H1 (cell line): Measurements from ENCODE around the gene SHROOM2. TPM values are rescaled to one million over a fixed set of nuclear protein-coding genes. Genes with fewer than 3 reads are reported as not detected.

ENCODE experiments used
- CTCF ChIA-PET: fragments of 300-600 bp; sonication (Branson Sonifier 250); formaldehyde crosslinking; loops from one replicate; lab custom pipeline; 2021; ENCODE audit not compliant: partially characterized antibody; lab: Charles Lee
- POLR2A ChIA-PET: fragments of 300-600 bp; sonication (Branson Sonifier 250); formaldehyde crosslinking; loops from one replicate; lab custom pipeline; 2021; ENCODE audit warnings: inconsistent platforms; ENCODE audit not compliant: partially characterized antibody; lab: Charles Lee
- DNase-seq, 2 experiments: peaks; one replicate each; pipeline versions ENCODE4 v3.0.0 to v3.0.0-alpha.2; 2010 to 2022; ENCODE audit warnings: low spot score in 2 of 2, low read depth in 1 of 2, mixed read lengths in 1 of 2
- FAIRE-seq: peaks from 2 replicates; lab custom pipeline; 2011; peaks lifted over from hg19 to GRCh38; lab: Jason Lieb, UNC
- H2AFZ ChIP-seq: 2 replicates; pipeline ENCODE4 v1.8.1; 2012; ENCODE audit warnings: low read length, inconsistent platforms
- H2AK5ac ChIP-seq: 2 replicates; pipeline ENCODE4 v1.6.1; 2013; ENCODE audit warnings: low read depth, low read length
- H2BK120ac ChIP-seq: replicated peaks from 2 replicates; pipeline ENCODE3; 2013; ENCODE audit warnings: low read depth, low read length, inconsistent platforms
- H2BK12ac ChIP-seq: 2 replicates; pipeline ENCODE4 v1.6.1; 2013; ENCODE audit warnings: low read depth, low read length
- H2BK15ac ChIP-seq: 2 replicates; pipeline ENCODE4 v1.6.1; 2013; ENCODE audit warnings: low read length
- H2BK20ac ChIP-seq: 2 replicates; pipeline ENCODE4 v1.6.1; 2013; ENCODE audit warnings: low read length
- H2BK5ac ChIP-seq: 2 replicates; pipeline ENCODE4 v1.6.1; 2013; ENCODE audit warnings: low read depth, low read length
- H3K14ac ChIP-seq: 2 replicates; pipeline ENCODE4 v1.6.1; 2013; ENCODE audit warnings: inconsistent platforms; ENCODE audit not compliant: insufficient read length
- H3K18ac ChIP-seq: 2 replicates; pipeline ENCODE4 v1.6.1; 2013; ENCODE audit warnings: low read length; ENCODE audit errors: extremely low read depth
- H3K23ac ChIP-seq: 2 replicates; pipeline ENCODE4 v1.6.1; 2013; ENCODE audit warnings: inconsistent platforms; ENCODE audit not compliant: insufficient read length
- H3K23me2 ChIP-seq: 2 replicates; pipeline ENCODE4 v1.6.1; 2013; ENCODE audit warnings: low read depth, low read length
- H3K27ac ChIP-seq: 2 replicates; pipeline ENCODE4 v1.6.1; 2011; ENCODE audit warnings: low read depth, low read length, inconsistent platforms
- H3K27me3 ChIP-seq, 4 experiments: replicated peaks in 1 of 4; 1 replicate in 1 of 4; 2 replicates in 3 of 4; pipeline versions ENCODE4 v1.6.1 to v1.8.1; 2011 to 2013; ENCODE audit warnings: low read length in 3 of 4, mild to moderate bottlenecking in 3 of 4, inconsistent platforms in 2 of 4, mixed read lengths in 2 of 4, moderate library complexity in 1 of 4; ENCODE audit not compliant: control insufficient read depth in 3 of 4, insufficient read depth in 3 of 4; ENCODE audit errors: extremely low read depth in 1 of 4
- H3K36me3 ChIP-seq, 4 experiments: 2 replicates each; pipeline versions ENCODE4 v1.6.1 to v1.8.1; 2011 to 2013; ENCODE audit warnings: mild to moderate bottlenecking in 4 of 4, low read length in 3 of 4, moderate library complexity in 2 of 4, control low read depth in 1 of 4, inconsistent platforms in 1 of 4; ENCODE audit not compliant: insufficient read depth in 4 of 4, control insufficient read depth in 2 of 4
- H3K4ac ChIP-seq: replicated peaks from 2 replicates; pipeline ENCODE3; 2013; ENCODE audit warnings: low read length, low read depth, mixed read lengths, inconsistent platforms; ENCODE audit not compliant: insufficient read length
- H3K4me1 ChIP-seq, 4 experiments: replicated peaks in 1 of 4; 1 replicate in 1 of 4; 2 replicates in 3 of 4; pipeline versions ENCODE4 v1.6.1 to v1.8.1; 2011 to 2013; ENCODE audit warnings: low read length in 3 of 4, inconsistent platforms in 2 of 4, mixed read lengths in 1 of 4; ENCODE audit not compliant: insufficient read depth in 4 of 4, control insufficient read depth in 3 of 4
- H3K4me2 ChIP-seq, 2 experiments: 2 replicates each; pipeline versions ENCODE4 v1.6.1 to v1.8.1; 2011 to 2013; ENCODE audit warnings: low read depth in 2 of 2, low read length in 2 of 2, control low read depth in 1 of 2, inconsistent platforms in 1 of 2, mild to moderate bottlenecking in 1 of 2; ENCODE audit not compliant: insufficient read depth in 1 of 2
- H3K4me3 ChIP-seq, 4 experiments: fragments of 200-600, 300-600 bp in 1 of 4; sonication (generic), shearing (Covaris generic), sonication (Bioruptor Twin) in 1 of 4; 2 replicates each; pipeline versions ENCODE4 v1.5.1 to v1.8.1; 2011 to 2016; ENCODE audit warnings: low read length in 4 of 4, low read depth in 3 of 4, control low read depth in 2 of 4, inconsistent platforms in 2 of 4, mild to moderate bottlenecking in 2 of 4, mixed read lengths in 1 of 4, moderate library complexity in 1 of 4; ENCODE audit not compliant: insufficient read depth in 2 of 4; ENCODE audit errors: extremely low read depth in 1 of 4
- H3K56ac ChIP-seq: replicated peaks from 2 replicates; pipeline ENCODE3; 2013; ENCODE audit warnings: low read depth, mild to moderate bottlenecking, mixed read lengths, low read length, inconsistent platforms; ENCODE audit not compliant: insufficient read length
- H3K79me1 ChIP-seq: 2 replicates; pipeline ENCODE4 v1.6.1; 2013; ENCODE audit warnings: low read depth, low read length, control low read depth
- H3K79me2 ChIP-seq, 2 experiments: 2 replicates each; pipeline versions ENCODE4 v1.6.1 to v1.8.1; 2012 to 2013; ENCODE audit warnings: low read length in 2 of 2, mild to moderate bottlenecking in 2 of 2, inconsistent platforms in 1 of 2; ENCODE audit not compliant: insufficient read depth in 2 of 2, control insufficient read depth in 1 of 2
- H3K9ac ChIP-seq, 4 experiments: replicated peaks in 1 of 4; 1 replicate in 1 of 4; 2 replicates in 3 of 4; pipeline versions ENCODE4 v1.6.1 to v1.8.1; 2011 to 2013; ENCODE audit warnings: low read depth in 3 of 4, low read length in 3 of 4, control low read depth in 2 of 4, mild to moderate bottlenecking in 2 of 4, moderate library complexity in 2 of 4, inconsistent platforms in 1 of 4; ENCODE audit errors: extremely low read depth in 1 of 4
- H3K9me3 ChIP-seq, 2 experiments: 2 replicates each; pipeline versions ENCODE4 v1.6.1 to v1.8.1; 2012 to 2013; ENCODE audit warnings: mild to moderate bottlenecking in 2 of 2, moderate library complexity in 2 of 2, control low read depth in 1 of 2, inconsistent platforms in 1 of 2, low read depth in 1 of 2, low read length in 1 of 2, mixed read lengths in 1 of 2; ENCODE audit not compliant: insufficient read depth in 2 of 2
- H4K20me1 ChIP-seq, 2 experiments: replicated peaks in 1 of 2; 2 replicates each; pipeline versions ENCODE3 to v1.8.1; 2011 to 2013; ENCODE audit warnings: inconsistent platforms in 2 of 2, low read length in 2 of 2, mild to moderate bottlenecking in 1 of 2; ENCODE audit not compliant: insufficient read depth in 2 of 2, control insufficient read depth in 1 of 2
- H4K5ac ChIP-seq: 2 replicates; pipeline ENCODE4 v1.6.1; 2013; ENCODE audit warnings: low read length, low read depth, mixed read lengths, inconsistent platforms; ENCODE audit not compliant: insufficient read length
- H4K8ac ChIP-seq: 2 replicates; pipeline ENCODE4 v1.8.0; 2013; ENCODE audit warnings: mild to moderate bottlenecking, moderate library complexity, low read length, inconsistent platforms; ENCODE audit not compliant: insufficient read depth; ENCODE audit errors: extremely low read depth
- H4K91ac ChIP-seq: replicated peaks from 2 replicates; pipeline ENCODE3; 2013; ENCODE audit warnings: low read length, mixed read lengths, inconsistent platforms; ENCODE audit not compliant: insufficient read length
- BACH1 ChIP-seq: IDR thresholded peaks from 2 replicates; pipeline ENCODE4 v1.6.1; 2012; ENCODE audit warnings: low read length, improper control_type of control experiment
- KDM4A ChIP-seq: IDR thresholded peaks from one replicate; pipeline ENCODE4 v1.7.1; 2012; ENCODE audit warnings: low read depth, mild to moderate bottlenecking, moderate library complexity, low read length, inconsistent platforms; ENCODE audit not compliant: severe bottlenecking
- MAFK ChIP-seq: IDR thresholded peaks from 2 replicates; pipeline ENCODE4 v1.6.1; 2012; ENCODE audit warnings: low read depth, mild to moderate bottlenecking, improper control_type of control experiment, low read length
- NRF1 ChIP-seq: IDR thresholded peaks from 2 replicates; pipeline ENCODE4 v1.6.1; 2011; ENCODE audit warnings: mild to moderate bottlenecking, low read depth, low read length, improper control_type of control experiment
- RNF2 ChIP-seq: fragments of 200-900, 300-1000 bp; sonication (generic); IDR thresholded peaks from 2 replicates; pipeline ENCODE4 v1.7.1; 2016; ENCODE audit warnings: borderline replicate concordance, low read depth, mild to moderate bottlenecking, antibody characterized with exemption, low read length; ENCODE audit not compliant: poor library complexity, severe bottlenecking; ENCODE audit errors: missing control alignments
- USF2 ChIP-seq: IDR thresholded peaks from 2 replicates; pipeline ENCODE4 v1.6.1; 2011; ENCODE audit warnings: low read length, improper control_type of control experiment
- WGBS, 2 experiments: shearing (Covaris generic) in 1 of 2; methylation state at CpG; one replicate each; pipeline versions ENCODE4 v1.1.6 to v1.1.7; 2013 to 2015; ENCODE audit warnings: low lambda C conversion rate in 2 of 2, mixed read lengths in 2 of 2, inconsistent platforms in 1 of 2, low coverage in 1 of 2, missing lambda C conversion rate in 1 of 2; ENCODE audit not compliant: insufficient replicate concordance in 2 of 2, insufficient coverage in 1 of 2, insufficient read length in 1 of 2; ENCODE audit errors: extremely low coverage in 1 of 2, missing lambda C conversion rate in 1 of 2; 5-methylcytosine and 5-hydroxymethylcytosine counted together
- long read RNA-seq, 2 experiments: library from RNA in 1 of 2; library from capped mRNA in 1 of 2; stranded (forward); transcript quantifications; one replicate each; pipeline ENCODE4 v2.0.0, GENCODE V29; 2021; ENCODE audit warnings: inconsistent platforms in 1 of 2
- polyA minus RNA-seq, 3 experiments: library from RNA; depleted of rRNA, polyadenylated mRNA; stranded (reverse); fragments of >200 nt; gene quantifications; 1 replicate in 2 of 3; 2 replicates in 1 of 3; pipeline ENCODE4 v1.2.3, GENCODE V29; 2011
- polyA plus RNA-seq, 7 experiments: library from polyadenylated mRNA; depleted of rRNA in 3 of 7; stranded (reverse) in 5 of 7; unstranded in 2 of 7; fragments of >200 nt in 5 of 7; fragments of 200-250 nt in 2 of 7; gene quantifications; 1 replicate in 5 of 7; 2 replicates in 1 of 7; 4 replicates in 1 of 7; pipeline versions ENCODE4 v1.2.1 to v1.2.3, GENCODE V29; 2011 to 2013; ENCODE audit warnings: missing spikeins in 2 of 7, mixed read lengths in 2 of 7
- total RNA-seq: library from RNA; stranded (reverse); fragmentation: NEBNext Ultra II Directional; extraction: Animal tissue kit (Norgen Biotek cat#: 25700); gene quantifications from 2 replicates; pipeline ENCODE4 v1.2.1, GENCODE V29; 2021

Gene SHROOM2
- total RNA-seq = 14.1 and 14.2 TPM in 2 replicates
- polyA plus RNA-seq (2011; rRNA removed) = 3.4 and 6.0 TPM in 2 replicates
- 2.5 TPM for polyA plus RNA-seq (2011; cell fraction: cytosol; rRNA removed)
- polyA plus RNA-seq (2011; cell fraction: nucleus; rRNA removed) = 8.0 TPM
- polyA plus RNA-seq (2012, experiment 1 of 2) = 8.4 to 9.7 TPM (median 9.0 TPM) in 4 replicates
- polyA plus RNA-seq (2012, experiment 2 of 2) = 4.7 TPM
- polyA plus RNA-seq (2013, experiment 1 of 2) = 6.2 TPM
- 5.9 TPM for polyA plus RNA-seq (2013, experiment 2 of 2)
- polyA minus RNA-seq (2011; rRNA and poly(A)+ RNA removed) = 6.0 and 6.7 TPM in 2 replicates
- 8.9 TPM for polyA minus RNA-seq (2011; cell fraction: cytosol; rRNA and poly(A)+ RNA removed)
- 10.6 TPM for polyA minus RNA-seq (2011; cell fraction: nucleus; rRNA and poly(A)+ RNA removed)
- long read RNA-seq, experiment 1, partial matches to known transcripts = 6 of 18 reads
- long read RNA-seq, experiment 1, other reads (novel, unspliced or antisense) = 12 of 18 reads
- long read RNA-seq, experiment 2, partial matches to known transcripts = 0 of 3 reads
- long read RNA-seq, experiment 2, other reads (novel, unspliced or antisense) = 3 of 3 reads

GRCh38 chrX:9785944-9786797, at the start of gene SHROOM2:
SHROOM2 (plus strand) TSS chrX:9786429; CDS start chrX:9786546, 117 bp downstream.
- no peaks in the 10 kb centered on the region for H3K36me3 ChIP-seq
- no peak within 1 kb of the TSS for H3K27ac ChIP-seq
- no peak within 1 kb of the TSS for H3K56ac ChIP-seq
- peaks cover 0 to 3% of the 10 kb centered on the region in 2 experiments for H4K20me1 ChIP-seq
- H2BK120ac ChIP-seq = no peak within 1 kb of the TSS
- ChIA-PET POLR2A (interaction anchor here (0.6 to 1.2 kb wide), 3 partner anchors 10 to 58 kb away, joined by 3 to 4 read pairs (median 3); no protein-coding TSS in a partner anchor), CTCF (interaction anchor here (0.9 to 1.6 kb wide), 2 partner anchors 16 to 76 kb away, joined by 3 read pairs; no protein-coding TSS in a partner anchor)
- peaks cover 6 to 16% (median 12%) of the 10 kb centered on the region in 4 experiments; a peak in 6 of 7 replicates for H3K4me1 ChIP-seq
- H4K5ac ChIP-seq = no peak within 1 kb of the TSS
- H3K9me3 ChIP-seq = no peaks in the 10 kb centered on the region
- peak within 1 kb of the TSS; percentile 13 to 61 (median 46); a peak in 6 of 7 replicates for H3K9ac ChIP-seq
- H3K4me2 ChIP-seq = peak within 1 kb of the TSS; percentile 84 to 92
- no peaks in the 10 kb centered on the region for H3K27me3 ChIP-seq
- H3K79me2 ChIP-seq = peaks cover 0 to 56% of the 10 kb centered on the region in 2 experiments; a peak in 2 of 4 replicates
- peak within 1 kb of the TSS; percentile 61 to 84 (median 69) for H3K4me3 ChIP-seq
- H3K14ac ChIP-seq = no peak within 1 kb of the TSS
- H2BK15ac ChIP-seq = no peak within 1 kb of the TSS
- H2AK5ac ChIP-seq = no peak within 1 kb of the TSS
- no peak for FAIRE-seq
- no peak within 1 kb of the TSS for H2BK12ac ChIP-seq
- no peak within 1 kb of the TSS for H3K23ac ChIP-seq
- H4K91ac ChIP-seq = no peak within 1 kb of the TSS
- H3K4ac ChIP-seq = peak within 1 kb of the TSS; percentile 14
- H3K18ac ChIP-seq = peak within 1 kb of the TSS; percentile 60
- peak in 1 of 2 experiments; percentile 57 for DNase-seq
- no peak within 1 kb of the TSS for H2BK5ac ChIP-seq
- no peak within 1 kb of the TSS for H2BK20ac ChIP-seq
- H3K23me2 ChIP-seq = peaks cover 8% of the 10 kb centered on the region; the same call in 1 of the 2 replicates
- no peaks in the 10 kb centered on the region; the same call in 1 of the 2 replicates for H3K79me1 ChIP-seq
- H2AFZ ChIP-seq = no peak within 1 kb of the TSS
- no CpG with 5 or more reads among the region's 132 CpGs for WGBS, 2 experiments
- H4K8ac ChIP-seq = no peak within 1 kb of the TSS
- TF ChIP-seq KDM4A = peak; percentile 41
- TF ChIP-seq NRF1 = no peak
- no peak for TF ChIP-seq MAFK
- no peak for TF ChIP-seq BACH1
- TF ChIP-seq USF2 = no peak
- TF ChIP-seq RNF2 = no peak
